Measurements from ENCODE around the gene CEP290. TPM values are rescaled to one million over a fixed set of nuclear protein-coding genes. Genes with fewer than 3 reads are reported as not detected.

The CEP290 gene
- total RNA-seq, 1 experiment from 2014 or later: 12.8 TPM

DNA sequence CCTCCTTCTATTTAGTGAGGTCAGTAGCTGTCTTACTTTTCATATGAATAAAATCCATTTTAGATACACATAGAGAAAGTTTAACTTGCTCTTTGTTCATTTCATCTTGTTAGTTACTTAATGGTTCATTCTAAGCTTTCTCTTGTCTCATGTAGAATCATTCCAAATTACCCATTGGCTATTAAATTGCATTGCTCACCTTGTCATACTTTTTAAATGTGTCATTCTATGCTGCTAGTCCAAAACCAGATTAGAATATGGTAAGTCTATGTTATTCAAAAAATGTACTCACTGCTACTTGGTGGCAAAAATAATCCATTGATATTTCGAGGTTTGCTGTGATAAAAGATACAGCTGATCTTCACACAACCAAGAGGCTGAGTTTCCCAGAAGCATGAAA lies 115.7 kb downstream of the CEP290 start:
- H3K4me1 Mint-ChIP-seq: no peaks in the 10 kb centered on the region
- Histone ChIP-seq H3K18ac (ENCODE audit: insufficient read length, low read depth, low read length) (no peak overlapping the region), H2AFZ (ENCODE audit: low read length) (no peak overlapping the region), H3K79me1 (ENCODE audit: insufficient read depth, low read depth, low read length, poor library complexity, severe bottlenecking) (no peaks in the 10 kb centered on the region), H2BK5ac (ENCODE audit: insufficient read length, low read length) (no peak overlapping the region), H2BK120ac (ENCODE audit: low read depth, low read length, poor library complexity, severe bottlenecking) (no peak overlapping the region), H2BK12ac (ENCODE audit: insufficient read length, low read depth, low read length) (no peak overlapping the region), H2BK15ac (ENCODE audit: low read depth, low read length) (no peak overlapping the region), H3K27me3 (ENCODE audit: insufficient read depth, low read length) (no peaks in the 10 kb centered on the region), H4K8ac (replicated peaks; ENCODE audit: insufficient read length, low read depth, low read length) (no peak overlapping the region), H3K4me2 (ENCODE audit: insufficient read depth, insufficient read length, low read length) (no peak overlapping the region), H4K91ac (ENCODE audit: insufficient read length, low read depth, low read length) (no peak overlapping the region), H3T11ph (ENCODE audit: low read length) (no peak overlapping the region), H3K9ac (ENCODE audit: extremely low read depth, insufficient read length, low read length) (no peak overlapping the region), H4K20me1 (ENCODE audit: control insufficient read depth, insufficient read depth, insufficient read length) (no peaks in the 10 kb centered on the region), H3K79me2 (ENCODE audit: insufficient read depth, low read length) (no peaks in the 10 kb centered on the region), H3K4me1 (ENCODE audit: insufficient read depth, low read length) (no peaks in the 10 kb centered on the region), H2BK20ac (ENCODE audit: low read depth, low read length, poor library complexity, severe bottlenecking) (no peak overlapping the region), H3K9me3 (ENCODE audit: control insufficient read depth, low read depth, low read length) (no peaks in the 10 kb centered on the region), H3K14ac (ENCODE audit: insufficient read depth, low read length) (no peak overlapping the region), H3K23ac (ENCODE audit: insufficient read length, low read depth, low read length) (no peak overlapping the region), H3K27ac (ENCODE audit: insufficient read length, low read depth, low read length) (no peak overlapping the region), H2AK5ac (ENCODE audit: insufficient read length, low read length) (no peak overlapping the region), H3K4ac (ENCODE audit: low read depth, low read length) (no peak overlapping the region), H4K5ac (ENCODE audit: insufficient read length, low read depth, low read length) (no peak overlapping the region), H3K23me2 (ENCODE audit: insufficient read length, low read depth, low read length, poor library complexity, severe bottlenecking) (no peaks in the 10 kb centered on the region), H3K56ac (ENCODE audit: insufficient read length, low read depth, low read length) (no peak overlapping the region)
- WGBS (ENCODE audit: extremely low coverage, insufficient read length, low lambda C conversion rate): no CpG with 5 or more reads among the region's 1 CpG
- no peak for DNase-seq
- no peaks in the 10 kb centered on the region for H3K27me3 Mint-ChIP-seq (ENCODE audit: low read depth)
- no peak for TF ChIP-seq CTCF (conservative IDR thresholded peaks at IDR 0.05)
- no peak overlapping the region for H3K4me3 Mint-ChIP-seq
- H3K27ac Mint-ChIP-seq: no peak overlapping the region
- H3K36me3 Mint-ChIP-seq (ENCODE audit: insufficient read depth in 1 of 3, low read depth in 3 of 3): peaks cover 0 to 2% (median 0%) of the 10 kb centered on the region in 3 experiments; a peak in 4 of 7 replicates
- peaks cover 3 to 11% of the 10 kb centered on the region in 2 experiments; a peak in 4 of 5 replicates for H3K9me3 Mint-ChIP-seq

Measured in H9 (cell line).